H1 (cell line): ENCODE results near the gene CLEC4F. TPM values are rescaled to one million over a fixed set of nuclear protein-coding genes. Genes with fewer than 3 reads are reported as not detected.
A peak's percentile ranks its signal among the peaks of the same experiment; 100 is the strongest.

Experiments
- CTCF ChIA-PET: fragments of 300-600 bp; sonication (Branson Sonifier 250); formaldehyde crosslinking; loops from one replicate; lab custom pipeline; 2021; ENCODE audit not compliant: partially characterized antibody; lab: Charles Lee
- POLR2A ChIA-PET: fragments of 300-600 bp; sonication (Branson Sonifier 250); formaldehyde crosslinking; loops from one replicate; lab custom pipeline; 2021; ENCODE audit warnings: inconsistent platforms; ENCODE audit not compliant: partially characterized antibody; lab: Charles Lee
- DNase-seq, 2 experiments: peaks; one replicate each; pipeline versions ENCODE4 v3.0.0 to v3.0.0-alpha.2; 2010 to 2022; ENCODE audit warnings: low spot score in 2 of 2, low read depth in 1 of 2, mixed read lengths in 1 of 2
- FAIRE-seq: peaks from 2 replicates; lab custom pipeline; 2011; peaks lifted over from hg19 to GRCh38; lab: Jason Lieb, UNC
- H2AFZ ChIP-seq: 2 replicates; pipeline ENCODE4 v1.8.1; 2012; ENCODE audit warnings: low read length, inconsistent platforms
- H2AK5ac ChIP-seq: 2 replicates; pipeline ENCODE4 v1.6.1; 2013; ENCODE audit warnings: low read depth, low read length
- H2BK120ac ChIP-seq: replicated peaks from 2 replicates; pipeline ENCODE3; 2013; ENCODE audit warnings: low read depth, low read length, inconsistent platforms
- H2BK12ac ChIP-seq: 2 replicates; pipeline ENCODE4 v1.6.1; 2013; ENCODE audit warnings: low read depth, low read length
- H2BK15ac ChIP-seq: 2 replicates; pipeline ENCODE4 v1.6.1; 2013; ENCODE audit warnings: low read length
- H2BK20ac ChIP-seq: 2 replicates; pipeline ENCODE4 v1.6.1; 2013; ENCODE audit warnings: low read length
- H2BK5ac ChIP-seq: 2 replicates; pipeline ENCODE4 v1.6.1; 2013; ENCODE audit warnings: low read depth, low read length
- H3K14ac ChIP-seq: 2 replicates; pipeline ENCODE4 v1.6.1; 2013; ENCODE audit warnings: inconsistent platforms; ENCODE audit not compliant: insufficient read length
- H3K18ac ChIP-seq: 2 replicates; pipeline ENCODE4 v1.6.1; 2013; ENCODE audit warnings: low read length; ENCODE audit errors: extremely low read depth
- H3K23ac ChIP-seq: 2 replicates; pipeline ENCODE4 v1.6.1; 2013; ENCODE audit warnings: inconsistent platforms; ENCODE audit not compliant: insufficient read length
- H3K23me2 ChIP-seq: 2 replicates; pipeline ENCODE4 v1.6.1; 2013; ENCODE audit warnings: low read depth, low read length
- H3K27ac ChIP-seq: 2 replicates; pipeline ENCODE4 v1.6.1; 2011; ENCODE audit warnings: low read depth, low read length, inconsistent platforms
- H3K27me3 ChIP-seq, 4 experiments: replicated peaks in 1 of 4; 1 replicate in 1 of 4; 2 replicates in 3 of 4; pipeline versions ENCODE4 v1.6.1 to v1.8.1; 2011 to 2013; ENCODE audit warnings: low read length in 3 of 4, mild to moderate bottlenecking in 3 of 4, inconsistent platforms in 2 of 4, mixed read lengths in 2 of 4, moderate library complexity in 1 of 4; ENCODE audit not compliant: control insufficient read depth in 3 of 4, insufficient read depth in 3 of 4; ENCODE audit errors: extremely low read depth in 1 of 4
- H3K36me3 ChIP-seq, 4 experiments: 2 replicates each; pipeline versions ENCODE4 v1.6.1 to v1.8.1; 2011 to 2013; ENCODE audit warnings: mild to moderate bottlenecking in 4 of 4, low read length in 3 of 4, moderate library complexity in 2 of 4, control low read depth in 1 of 4, inconsistent platforms in 1 of 4; ENCODE audit not compliant: insufficient read depth in 4 of 4, control insufficient read depth in 2 of 4
- H3K4ac ChIP-seq: replicated peaks from 2 replicates; pipeline ENCODE3; 2013; ENCODE audit warnings: low read length, low read depth, mixed read lengths, inconsistent platforms; ENCODE audit not compliant: insufficient read length
- H3K4me1 ChIP-seq, 4 experiments: replicated peaks in 1 of 4; 1 replicate in 1 of 4; 2 replicates in 3 of 4; pipeline versions ENCODE4 v1.6.1 to v1.8.1; 2011 to 2013; ENCODE audit warnings: low read length in 3 of 4, inconsistent platforms in 2 of 4, mixed read lengths in 1 of 4; ENCODE audit not compliant: insufficient read depth in 4 of 4, control insufficient read depth in 3 of 4
- H3K4me2 ChIP-seq, 2 experiments: 2 replicates each; pipeline versions ENCODE4 v1.6.1 to v1.8.1; 2011 to 2013; ENCODE audit warnings: low read depth in 2 of 2, low read length in 2 of 2, control low read depth in 1 of 2, inconsistent platforms in 1 of 2, mild to moderate bottlenecking in 1 of 2; ENCODE audit not compliant: insufficient read depth in 1 of 2
- H3K4me3 ChIP-seq, 4 experiments: fragments of 200-600, 300-600 bp in 1 of 4; sonication (generic), shearing (Covaris generic), sonication (Bioruptor Twin) in 1 of 4; 2 replicates each; pipeline versions ENCODE4 v1.5.1 to v1.8.1; 2011 to 2016; ENCODE audit warnings: low read length in 4 of 4, low read depth in 3 of 4, control low read depth in 2 of 4, inconsistent platforms in 2 of 4, mild to moderate bottlenecking in 2 of 4, mixed read lengths in 1 of 4, moderate library complexity in 1 of 4; ENCODE audit not compliant: insufficient read depth in 2 of 4; ENCODE audit errors: extremely low read depth in 1 of 4
- H3K56ac ChIP-seq: replicated peaks from 2 replicates; pipeline ENCODE3; 2013; ENCODE audit warnings: low read depth, mild to moderate bottlenecking, mixed read lengths, low read length, inconsistent platforms; ENCODE audit not compliant: insufficient read length
- H3K79me1 ChIP-seq: 2 replicates; pipeline ENCODE4 v1.6.1; 2013; ENCODE audit warnings: low read depth, low read length, control low read depth
- H3K79me2 ChIP-seq, 2 experiments: 2 replicates each; pipeline versions ENCODE4 v1.6.1 to v1.8.1; 2012 to 2013; ENCODE audit warnings: low read length in 2 of 2, mild to moderate bottlenecking in 2 of 2, inconsistent platforms in 1 of 2; ENCODE audit not compliant: insufficient read depth in 2 of 2, control insufficient read depth in 1 of 2
- H3K9ac ChIP-seq, 4 experiments: replicated peaks in 1 of 4; 1 replicate in 1 of 4; 2 replicates in 3 of 4; pipeline versions ENCODE4 v1.6.1 to v1.8.1; 2011 to 2013; ENCODE audit warnings: low read depth in 3 of 4, low read length in 3 of 4, control low read depth in 2 of 4, mild to moderate bottlenecking in 2 of 4, moderate library complexity in 2 of 4, inconsistent platforms in 1 of 4; ENCODE audit errors: extremely low read depth in 1 of 4
- H3K9me3 ChIP-seq, 2 experiments: 2 replicates each; pipeline versions ENCODE4 v1.6.1 to v1.8.1; 2012 to 2013; ENCODE audit warnings: mild to moderate bottlenecking in 2 of 2, moderate library complexity in 2 of 2, control low read depth in 1 of 2, inconsistent platforms in 1 of 2, low read depth in 1 of 2, low read length in 1 of 2, mixed read lengths in 1 of 2; ENCODE audit not compliant: insufficient read depth in 2 of 2
- H4K20me1 ChIP-seq, 2 experiments: replicated peaks in 1 of 2; 2 replicates each; pipeline versions ENCODE3 to v1.8.1; 2011 to 2013; ENCODE audit warnings: inconsistent platforms in 2 of 2, low read length in 2 of 2, mild to moderate bottlenecking in 1 of 2; ENCODE audit not compliant: insufficient read depth in 2 of 2, control insufficient read depth in 1 of 2
- H4K5ac ChIP-seq: 2 replicates; pipeline ENCODE4 v1.6.1; 2013; ENCODE audit warnings: low read length, low read depth, mixed read lengths, inconsistent platforms; ENCODE audit not compliant: insufficient read length
- H4K8ac ChIP-seq: 2 replicates; pipeline ENCODE4 v1.8.0; 2013; ENCODE audit warnings: mild to moderate bottlenecking, moderate library complexity, low read length, inconsistent platforms; ENCODE audit not compliant: insufficient read depth; ENCODE audit errors: extremely low read depth
- H4K91ac ChIP-seq: replicated peaks from 2 replicates; pipeline ENCODE3; 2013; ENCODE audit warnings: low read length, mixed read lengths, inconsistent platforms; ENCODE audit not compliant: insufficient read length
- ATF3 ChIP-seq: IDR thresholded peaks from 2 replicates; pipeline ENCODE4 v1.6.1; 2011; ENCODE audit warnings: low read depth, mild to moderate bottlenecking, low read length; ENCODE audit not compliant: insufficient read depth
- CHD1 ChIP-seq: IDR thresholded peaks from 2 replicates; pipeline ENCODE4 v1.6.1; 2012; ENCODE audit warnings: low read depth, low read length, improper control_type of control experiment
- E2F6 ChIP-seq: IDR thresholded peaks from 2 replicates; pipeline ENCODE4 v1.6.1; 2012; ENCODE audit warnings: inconsistent platforms
- EGR1 ChIP-seq: IDR thresholded peaks from 2 replicates; pipeline ENCODE4 v1.6.1; 2011; ENCODE audit warnings: low read depth, low read length, borderline replicate concordance
- KDM4A ChIP-seq: IDR thresholded peaks from one replicate; pipeline ENCODE4 v1.7.1; 2012; ENCODE audit warnings: low read depth, mild to moderate bottlenecking, moderate library complexity, low read length, inconsistent platforms; ENCODE audit not compliant: severe bottlenecking
- RAD21 ChIP-seq, 2 experiments: IDR thresholded peaks in 1 of 2; conservative IDR thresholded peaks in 1 of 2; 2 replicates each; pipeline ENCODE4 v1.6.1; 2011; ENCODE audit warnings: low read depth in 2 of 2, low read length in 2 of 2, improper control_type of control experiment in 1 of 2, inconsistent platforms in 1 of 2, mild to moderate bottlenecking in 1 of 2, moderate library complexity in 1 of 2
- RFX5 ChIP-seq: IDR thresholded peaks from 2 replicates; pipeline ENCODE4 v1.6.1; 2011; ENCODE audit warnings: low read depth, low read length, improper control_type of control experiment, borderline replicate concordance
- RNF2 ChIP-seq: fragments of 200-900, 300-1000 bp; sonication (generic); IDR thresholded peaks from 2 replicates; pipeline ENCODE4 v1.7.1; 2016; ENCODE audit warnings: borderline replicate concordance, low read depth, mild to moderate bottlenecking, antibody characterized with exemption, low read length; ENCODE audit not compliant: poor library complexity, severe bottlenecking; ENCODE audit errors: missing control alignments
- TAF7 ChIP-seq: optimal IDR thresholded peaks from 2 replicates; pipeline ENCODE3; 2011; ENCODE audit warnings: low read depth, mild to moderate bottlenecking, inconsistent platforms, low read length, moderate library complexity, borderline replicate concordance
- WGBS, 2 experiments: shearing (Covaris generic) in 1 of 2; methylation state at CpG; one replicate each; pipeline versions ENCODE4 v1.1.6 to v1.1.7; 2013 to 2015; ENCODE audit warnings: low lambda C conversion rate in 2 of 2, mixed read lengths in 2 of 2, inconsistent platforms in 1 of 2, low coverage in 1 of 2, missing lambda C conversion rate in 1 of 2; ENCODE audit not compliant: insufficient replicate concordance in 2 of 2, insufficient coverage in 1 of 2, insufficient read length in 1 of 2; ENCODE audit errors: extremely low coverage in 1 of 2, missing lambda C conversion rate in 1 of 2; 5-methylcytosine and 5-hydroxymethylcytosine counted together
- polyA plus RNA-seq, 7 experiments: library from polyadenylated mRNA; depleted of rRNA in 3 of 7; stranded (reverse) in 5 of 7; unstranded in 2 of 7; fragments of >200 nt in 5 of 7; fragments of 200-250 nt in 2 of 7; gene quantifications; 1 replicate in 5 of 7; 2 replicates in 1 of 7; 4 replicates in 1 of 7; pipeline versions ENCODE4 v1.2.1 to v1.2.3, GENCODE V29; 2011 to 2013; ENCODE audit warnings: missing spikeins in 2 of 7, mixed read lengths in 2 of 7
- total RNA-seq: library from RNA; stranded (reverse); fragmentation: NEBNext Ultra II Directional; extraction: Animal tissue kit (Norgen Biotek cat#: 25700); gene quantifications from 2 replicates; pipeline ENCODE4 v1.2.1, GENCODE V29; 2021

CLEC4F gene
- total and polyA plus RNA-seq, 2 of the 8 experiments (the other 6 are each of a cell fraction or from before 2014, with no cell fraction given), result not detected

GRCh38 chr2:70790136-70790828 lies 30.1 kb downstream of the CLEC4F start, which contains the start of gene FIGLA:
Gene FIGLA (minus strand): TSS chr2:70790643. CDS start chr2:70790638, 5 bp downstream.
- H3K23ac ChIP-seq, result no peak within 1 kb of the TSS
- H4K5ac ChIP-seq, result no peak within 1 kb of the TSS
- peaks cover 0 to 3% (median 0%) of the 10 kb centered on the region in 4 experiments; a peak in 1 of 7 replicates for H3K4me1 ChIP-seq
- no peaks in the 10 kb centered on the region for H3K79me1 ChIP-seq
- no peak within 1 kb of the TSS for H2BK12ac ChIP-seq
- no peak within 1 kb of the TSS for H2BK20ac ChIP-seq
- H4K20me1 ChIP-seq, result no peaks in the 10 kb centered on the region
- no peak within 1 kb of the TSS for H3K4ac ChIP-seq
- no peak within 1 kb of the TSS for H2BK15ac ChIP-seq
- H2BK5ac ChIP-seq, result no peak within 1 kb of the TSS
- H2BK120ac ChIP-seq, result no peak within 1 kb of the TSS
- peak within 1 kb of the TSS; percentile 41 to 77 for H3K4me2 ChIP-seq
- no peak within 1 kb of the TSS for H3K18ac ChIP-seq
- no peak within 1 kb of the TSS for H4K91ac ChIP-seq
- no peaks in the 10 kb centered on the region; the same call in 1 of the 2 replicates for H3K23me2 ChIP-seq
- peaks cover 35 to 58% (median 42%) of the 10 kb centered on the region in 4 experiments for H3K27me3 ChIP-seq
- 5% methylated on average over 38 of the region's 69 CpGs; no CpG with 5 or more reads in 1 of the 2 experiments for WGBS, 2 experiments
- H3K9ac ChIP-seq, result no peak within 1 kb of the TSS
- H3K36me3 ChIP-seq, result no peaks in the 10 kb centered on the region
- no peak for FAIRE-seq
- H4K8ac ChIP-seq, result no peak within 1 kb of the TSS; the same call in 1 of the 2 replicates
- peak within 1 kb of the TSS in 3 of 4 experiments; percentile 15 to 54 (median 19) for H3K4me3 ChIP-seq
- H2AFZ ChIP-seq, result 0 out of 2 replicates have a peak within 1 kb of the TSS, but pooled peaks have one; percentile 13
- ChIA-PET POLR2A (interaction anchor here (1.5 kb wide), 1 partner anchor 21 kb away, joined by 4 read pairs; no protein-coding TSS in a partner anchor), CTCF (interaction anchor here (0.8 to 13.4 kb wide), 33 partner anchors 9 to 194 kb away, joined by 3 to 117 read pairs (median 5); partner anchors contain the start of genes ADD2 and ATP6V1B1)
- no peak within 1 kb of the TSS for H3K56ac ChIP-seq
- no peak within 1 kb of the TSS for H3K14ac ChIP-seq
- no peak within 1 kb of the TSS for H3K27ac ChIP-seq
- no peaks in the 10 kb centered on the region; a peak in 1 of 4 replicates for H3K9me3 ChIP-seq
- DNase-seq, result peak in 1 of 2 experiments; percentile 81
- no peaks in the 10 kb centered on the region for H3K79me2 ChIP-seq
- H2AK5ac ChIP-seq, result no peak within 1 kb of the TSS
- TF ChIP-seq KDM4A (peak; percentile 82), ATF3 (no peak), E2F6 (peak; percentile 85), RAD21 (IDR thresholded peaks at IDR 0.05 in 1 of 2, conservative IDR thresholded peaks at IDR 0.05 in 1 of 2; ENCODE audit: low read depth in 2 of 2, low read length in 2 of 2) (no peak), CHD1 (no peak), EGR1 (peak; percentile 17; the same call in 1 of the 2 replicates), RNF2 (peak; percentile 80), TAF7 (no peak), RFX5 (no peak)
